Common myeloid progenitor, CD34-positive (primary cell): ENCODE data around the gene PYROXD2.
A peak's percentile ranks its signal among the peaks of the same experiment; 100 is the strongest.

ENCODE experiments used
- CTCF ChIA-PET: fragments of 350-600 bp; sonication (Branson Sonifier 250); formaldehyde crosslinking; loops from one replicate; lab custom pipeline; 2021; ENCODE audit warnings: antibody characterized with exemption; lab: Charles Lee
- POLR2A ChIA-PET: fragments of 350-600 bp; sonication (Branson Sonifier 250); formaldehyde crosslinking; loops from one replicate; lab custom pipeline; 2021; ENCODE audit warnings: antibody characterized with exemption; lab: Charles Lee
- DNase-seq, 3 donors: peaks; one replicate each; pipeline versions ENCODE4 v3.0.0 to v3.0.0-alpha.2; 2013
- H3K27ac ChIP-seq, 2 experiments: 1 replicate in 1 of 2; 2 replicates in 1 of 2; pipeline ENCODE4 v1.7.0; 2013; ENCODE audit warnings: inconsistent platforms in 2 of 2, low read length in 2 of 2, mild to moderate bottlenecking in 2 of 2, low read depth in 1 of 2, moderate library complexity in 1 of 2; ENCODE audit not compliant: severe bottlenecking in 2 of 2, insufficient read depth in 1 of 2, poor library complexity in 1 of 2
- H3K27me3 ChIP-seq, 5 experiments: replicated peaks in 2 of 5; 1 replicate in 3 of 5; 2 replicates in 2 of 5; pipeline versions ENCODE4 v1.6.1 to v1.7.0; 2013; ENCODE audit warnings: low read length in 4 of 5, mild to moderate bottlenecking in 2 of 5, moderate library complexity in 2 of 5, inconsistent platforms in 1 of 5; ENCODE audit not compliant: insufficient read depth in 5 of 5, control insufficient read depth in 4 of 5
- H3K36me3 ChIP-seq, 4 experiments: 1 replicate in 2 of 4; 2 replicates in 2 of 4; pipeline versions ENCODE4 v1.6.1 to v1.7.0; 2013; ENCODE audit warnings: low read length in 3 of 4, control low read depth in 1 of 4, mild to moderate bottlenecking in 1 of 4; ENCODE audit not compliant: control insufficient read depth in 4 of 4, insufficient read depth in 4 of 4
- H3K4me1 ChIP-seq, 4 experiments: 1 replicate in 3 of 4; 2 replicates in 1 of 4; pipeline versions ENCODE4 v1.6.1 to v1.7.1; 2013; ENCODE audit warnings: low read length in 3 of 4, mild to moderate bottlenecking in 3 of 4, control low read depth in 1 of 4, inconsistent platforms in 1 of 4, moderate library complexity in 1 of 4; ENCODE audit not compliant: control insufficient read depth in 4 of 4, insufficient read depth in 4 of 4; ENCODE audit errors: control extremely low read depth in 1 of 4
- H3K4me3 ChIP-seq, 7 experiments: 1 replicate in 4 of 7; 2 replicates in 3 of 7; pipeline versions ENCODE4 v1.5.1 to v1.7.0; 2013; ENCODE audit warnings: mild to moderate bottlenecking in 7 of 7, low read length in 6 of 7, moderate library complexity in 6 of 7, inconsistent platforms in 2 of 7, low read depth in 2 of 7, control low read depth in 1 of 7; ENCODE audit not compliant: insufficient read depth in 4 of 7, control insufficient read depth in 1 of 7; ENCODE audit errors: extremely low read depth in 1 of 7
- H3K9me3 ChIP-seq, 5 experiments: 1 replicate in 4 of 5; 2 replicates in 1 of 5; pipeline versions ENCODE4 v1.6.1 to v1.7.1; 2013; ENCODE audit warnings: low read length in 4 of 5, mild to moderate bottlenecking in 2 of 5, inconsistent platforms in 1 of 5, low read depth in 1 of 5, moderate library complexity in 1 of 5; ENCODE audit not compliant: control insufficient read depth in 4 of 5, insufficient read depth in 2 of 5; ENCODE audit errors: control extremely low read depth in 1 of 5
- WGBS: methylation state at CpG from one replicate; pipeline ENCODE4 v1.1.5; 2013; ENCODE audit not compliant: insufficient coverage; 5-methylcytosine and 5-hydroxymethylcytosine counted together

The PYROXD2 gene

DNA sequence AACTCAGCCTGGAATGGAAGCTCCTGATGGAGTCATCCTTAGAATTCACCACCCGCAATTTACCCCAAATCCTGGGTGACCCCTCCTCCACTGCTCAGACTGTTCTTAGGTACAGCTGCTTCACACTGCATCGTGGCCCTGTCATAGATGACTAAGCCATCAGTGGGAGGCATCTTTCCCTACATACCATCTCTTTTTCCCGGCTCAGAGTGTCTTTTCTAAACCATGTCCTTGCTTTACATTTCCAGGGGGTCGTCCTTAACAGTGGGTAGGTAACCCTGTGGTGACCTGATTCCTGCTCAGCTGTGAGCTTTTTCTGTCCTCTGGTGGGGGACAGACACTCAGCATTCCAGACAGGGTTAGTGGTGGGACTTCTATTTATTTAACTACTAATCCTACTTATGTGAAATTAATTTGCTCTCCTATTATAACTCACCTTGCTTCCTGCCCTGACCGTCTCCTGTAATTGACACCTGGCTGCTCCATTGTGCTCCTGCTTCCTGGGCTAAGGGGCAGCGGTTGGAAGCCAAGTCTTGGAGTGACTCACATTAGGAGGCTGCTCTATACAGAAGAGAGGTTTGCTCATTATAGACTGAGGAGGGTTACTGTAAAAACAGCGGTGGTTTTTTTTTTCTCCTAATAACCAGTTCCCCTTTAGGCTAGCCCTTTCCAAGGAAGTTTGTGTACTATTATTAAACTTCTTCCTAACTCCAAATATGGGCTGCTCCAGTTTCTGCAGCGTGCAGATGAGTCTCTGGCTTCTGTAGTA, 40.6 kb downstream of the PYROXD2 start:
- no peak for DNase-seq
- H3K36me3 ChIP-seq: peaks cover 0 to 2% (median 0%) of the 10 kb centered on the region in 4 experiments
- CTCF ChIA-PET: interaction anchor here (2.7 kb wide), 1 partner anchor 65 kb away, joined by 7 read pairs; no protein-coding TSS in a partner anchor
- no peak overlapping the region for H3K4me3 ChIP-seq
- peaks cover 0 to 4% (median 0%) of the 10 kb centered on the region in 5 experiments for H3K27me3 ChIP-seq
- H3K27ac ChIP-seq: no peak overlapping the region
- H3K9me3 ChIP-seq: peaks cover 0 to 5% (median 3%) of the 10 kb centered on the region in 5 experiments
- H3K4me1 ChIP-seq: no peaks in the 10 kb centered on the region
- WGBS: 83% methylated on average over 6 of the region's 8 CpGs
- POLR2A ChIA-PET: no interaction called here

DNA sequence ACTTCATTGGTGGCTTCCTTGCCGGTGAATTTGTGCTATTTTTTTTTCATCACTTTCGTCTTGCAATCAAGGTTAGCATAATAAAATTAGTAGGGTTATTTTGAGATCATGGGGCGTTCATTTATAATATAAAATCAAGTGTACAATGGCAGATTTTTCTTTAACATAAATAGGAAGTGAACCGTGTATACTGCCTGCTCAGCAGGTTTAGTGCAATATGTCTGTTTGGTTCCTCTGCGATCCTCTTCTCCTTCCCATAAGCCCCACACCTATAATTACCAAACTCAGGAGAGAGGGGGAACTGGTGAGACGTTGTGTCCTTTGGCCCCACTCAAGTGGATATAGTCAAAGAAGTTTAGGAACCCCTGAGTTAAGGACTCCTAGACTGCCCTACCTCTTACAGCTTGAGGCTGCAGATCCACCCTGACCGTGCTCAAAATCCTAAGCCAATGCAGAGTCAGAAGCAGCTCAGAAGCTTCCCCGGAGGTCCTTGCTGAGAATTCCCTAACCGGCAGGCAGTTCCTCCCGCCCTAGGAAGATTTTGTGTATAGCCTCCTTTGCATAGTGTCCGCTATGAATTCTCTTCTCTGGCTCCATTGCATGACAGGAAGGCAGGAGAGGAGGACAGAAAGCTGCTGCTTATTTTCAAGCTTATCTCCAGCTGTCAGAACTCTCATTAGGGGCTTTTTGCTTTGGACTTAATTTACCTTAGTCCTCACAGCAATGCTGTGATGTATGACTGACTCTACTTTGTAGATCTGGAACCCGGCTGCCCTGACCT, 41.5 kb downstream of the PYROXD2 start:
- ChIA-PET POLR2A (no interaction called here), CTCF (interaction anchor here (2.7 kb wide), 1 partner anchor 64 kb away, joined by 7 read pairs; no protein-coding TSS in a partner anchor)
- 85% methylated on average over 8 of the region's 12 CpGs for WGBS
- H3K27me3 ChIP-seq: peaks cover 0 to 4% (median 0%) of the 10 kb centered on the region in 5 experiments
- no peaks in the 10 kb centered on the region for H3K4me1 ChIP-seq
- no peak for DNase-seq
- H3K36me3 ChIP-seq: peaks cover 0 to 2% (median 0%) of the 10 kb centered on the region in 4 experiments
- H3K9me3 ChIP-seq: peaks cover 0 to 5% (median 3%) of the 10 kb centered on the region in 5 experiments
- no peak overlapping the region for H3K27ac ChIP-seq
- H3K4me3 ChIP-seq: no peak overlapping the region

DNA sequence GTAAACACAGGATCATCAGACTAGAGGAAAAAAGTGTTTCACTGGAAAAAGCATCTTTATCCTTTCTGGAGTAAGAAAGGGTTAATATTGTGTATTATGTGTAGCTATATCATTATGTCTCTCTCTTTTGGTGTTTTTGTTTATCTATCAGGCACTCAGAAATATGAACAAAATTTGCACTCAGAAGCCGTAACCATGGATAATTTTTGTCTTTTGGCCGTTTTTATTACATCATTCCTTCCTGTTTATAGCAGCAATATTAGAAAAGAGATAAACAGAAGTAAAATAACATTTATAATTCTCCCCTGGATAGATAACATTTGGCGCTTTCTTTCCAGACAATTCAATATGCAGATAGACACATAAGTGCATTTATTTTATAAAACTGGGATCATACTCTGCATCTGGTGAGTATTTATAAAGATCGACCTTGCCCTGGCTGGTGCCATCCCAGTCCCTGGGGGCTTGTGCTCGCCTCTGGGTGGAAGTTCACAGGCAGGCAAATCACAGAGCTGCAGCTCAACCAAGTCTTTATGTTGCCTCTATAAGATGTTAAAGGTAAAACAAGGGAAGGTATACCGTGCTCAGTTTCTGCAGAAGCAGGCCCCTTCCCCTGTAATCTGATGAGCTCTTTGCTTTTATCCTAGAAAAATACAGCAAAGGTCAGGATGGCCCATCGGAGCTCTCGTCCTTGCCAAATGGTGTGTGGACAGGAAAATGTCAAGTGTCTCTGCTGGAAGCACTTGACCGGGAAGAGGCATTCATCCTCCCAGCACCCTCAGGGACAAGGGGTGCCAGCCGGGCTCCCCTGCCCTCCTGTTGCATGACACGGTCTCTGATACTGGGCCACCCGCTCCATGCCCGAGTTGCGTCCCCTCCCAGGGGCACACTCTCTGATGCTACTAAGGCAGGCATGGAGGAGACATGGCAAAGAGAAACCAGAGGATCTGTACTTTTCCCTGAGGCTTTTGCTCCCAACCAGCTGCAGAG, 43.9 kb downstream of the PYROXD2 start:
- no peaks in the 10 kb centered on the region for H3K36me3 ChIP-seq
- no peak overlapping the region for H3K27ac ChIP-seq
- peaks cover 0 to 4% (median 0%) of the 10 kb centered on the region in 5 experiments for H3K27me3 ChIP-seq
- H3K4me1 ChIP-seq: no peaks in the 10 kb centered on the region
- ChIA-PET POLR2A (no interaction called here), CTCF (no interaction called here)
- WGBS: 95% methylated on average over 12 of the region's 14 CpGs
- H3K4me3 ChIP-seq: no peak overlapping the region
- no peaks in the 10 kb centered on the region for H3K9me3 ChIP-seq
- DNase-seq: peak in 1 of 3 donors; percentile 18

DNA sequence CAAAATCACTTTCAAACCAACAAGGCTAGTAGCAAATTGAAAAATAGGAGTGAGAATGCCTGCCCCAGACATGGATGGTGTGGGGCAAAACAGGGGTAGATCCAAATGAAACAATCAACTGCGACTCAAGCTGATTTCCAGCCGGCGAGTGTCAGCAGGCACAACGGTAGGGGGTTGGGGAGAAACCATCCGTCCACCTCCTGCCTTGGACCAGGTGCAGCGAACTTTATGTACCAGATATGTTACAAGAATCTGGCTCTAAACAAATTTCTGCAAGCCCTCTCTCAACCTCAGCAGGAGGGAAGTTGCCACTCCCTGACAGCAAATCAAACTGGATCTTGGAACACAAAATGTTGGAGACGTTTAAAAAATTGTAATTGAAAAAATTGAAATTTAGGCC, 45.2 kb downstream of the PYROXD2 start:
- POLR2A ChIA-PET: no interaction called here

DNA sequence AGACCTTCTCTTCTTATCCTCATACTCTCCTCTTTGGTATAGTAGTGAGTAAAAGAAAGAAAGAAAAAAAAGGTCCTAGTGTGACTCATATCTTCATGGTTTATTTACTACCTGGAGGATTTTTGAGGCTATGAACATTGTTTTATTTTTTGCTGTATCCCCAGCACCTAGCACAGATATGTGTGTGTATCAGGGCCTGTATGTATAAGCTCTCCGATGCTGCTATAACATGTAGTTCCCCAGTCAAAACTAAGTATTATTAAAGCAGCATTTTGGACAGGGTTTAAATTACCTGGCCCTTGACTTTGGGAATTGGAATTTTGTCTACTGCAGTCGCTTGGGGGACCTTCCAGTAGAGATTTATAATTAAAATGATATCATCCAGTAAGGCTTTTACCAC, 46.3 kb downstream of the PYROXD2 start:
- Histone ChIP-seq H3K4me1 (no peaks in the 10 kb centered on the region), H3K36me3 (no peaks in the 10 kb centered on the region), H3K27me3 (peaks cover 0 to 2% (median 0%) of the 10 kb centered on the region in 5 experiments), H3K27ac (no peak overlapping the region), H3K9me3 (no peaks in the 10 kb centered on the region), H3K4me3 (no peak overlapping the region)
- no peak for DNase-seq
- ChIA-PET CTCF (no interaction called here), POLR2A (no interaction called here)
- 100% methylated on average over 1 of the region's 2 CpGs for WGBS

More for the DNA sequence above, 45.2 kb downstream of the PYROXD2 start:
- Histone ChIP-seq H3K4me1 (no peaks in the 10 kb centered on the region), H3K4me3 (no peak overlapping the region), H3K27ac (no peak overlapping the region), H3K36me3 (no peaks in the 10 kb centered on the region), H3K27me3 (peaks cover 0 to 2% (median 0%) of the 10 kb centered on the region in 5 experiments), H3K9me3 (no peaks in the 10 kb centered on the region)
- CTCF ChIA-PET: no interaction called here
- no peak for DNase-seq
- 97% methylated on average over 5 of the region's 7 CpGs for WGBS

DNA sequence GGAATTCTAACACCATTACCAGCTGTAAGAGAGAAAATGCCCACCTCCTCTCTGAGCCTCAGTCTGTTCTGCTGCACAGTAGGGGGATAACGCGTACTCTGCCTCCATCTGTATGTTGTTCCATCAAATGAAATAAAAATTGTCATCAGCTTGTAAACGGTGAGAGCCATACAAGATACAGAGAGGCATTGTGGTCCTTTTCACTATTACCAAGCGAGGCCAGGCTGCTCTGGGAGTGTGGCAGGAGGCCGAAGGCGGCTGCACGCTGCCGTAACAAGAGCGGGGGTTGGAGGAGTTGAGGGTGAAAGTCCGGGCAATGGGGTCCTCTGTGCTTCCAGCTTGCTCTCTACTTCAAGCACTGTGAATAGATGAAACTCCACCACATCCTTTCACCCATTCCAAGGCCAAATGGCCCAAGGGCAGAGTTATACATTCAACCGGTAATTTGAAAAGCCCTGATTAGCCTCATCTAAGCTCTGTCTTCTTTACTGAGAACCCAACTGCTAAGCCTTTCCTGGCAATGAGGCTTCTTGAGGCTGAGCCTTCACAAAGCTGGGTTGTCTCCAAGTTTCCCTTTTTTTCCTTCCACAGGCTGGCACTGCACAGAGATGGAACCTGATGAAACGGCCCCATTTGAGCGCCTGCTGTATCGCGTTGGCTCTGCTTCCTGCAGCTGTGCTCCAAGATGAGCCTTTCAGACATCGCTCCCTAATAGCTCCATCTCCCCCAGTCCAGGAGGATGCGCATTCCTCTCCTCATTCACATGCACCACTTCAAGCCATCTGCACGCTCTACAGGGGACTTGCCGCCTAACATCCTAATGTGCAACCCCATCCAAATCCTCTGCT, 47.2 kb downstream of the PYROXD2 start:
- Histone ChIP-seq H3K27ac (no peak overlapping the region), H3K27me3 (no peaks in the 10 kb centered on the region), H3K36me3 (no peaks in the 10 kb centered on the region), H3K4me3 (no peak overlapping the region), H3K4me1 (no peaks in the 10 kb centered on the region), H3K9me3 (no peaks in the 10 kb centered on the region)
- WGBS: 95% methylated on average over 9 of the region's 19 CpGs
- ChIA-PET POLR2A (no interaction called here), CTCF (no interaction called here)
- DNase-seq: no peak
